ENCODE measurements around the gene PRPSAP2. TPM values are rescaled to one million over a fixed set of nuclear protein-coding genes. Genes with fewer than 3 reads are reported as not detected.
A peak's percentile ranks its signal among the peaks of the same experiment; 100 is the strongest.
"Not testable (repeated sequence)": the region's sequence is repeated elsewhere in the genome, so short reads cannot be mapped to it uniquely, and the experiment has no call there.

PRPSAP2 gene
- total RNA-seq (34.6 and 38.5 TPM in 2 replicates), polyA plus RNA-seq (12.8 and 22.2 TPM in 2 replicates), polyA minus RNA-seq (21.2 and 23.0 TPM in 2 replicates), Bru-seq, nascent RNA (percentile 65 among the genes with signal in this experiment), BruChase-seq, experiment 1, labeled RNA remaining after a 6-hour chase (percentile 67 among the genes with signal in this experiment), BruChase-seq, experiment 2, labeled RNA remaining after a 2-hour chase (percentile 60 among the genes with signal in this experiment)
- polyA plus RNA-seq (2011; cell fraction: cytosol; rRNA removed), result 22.1 and 25.4 TPM in 2 replicates
- polyA plus RNA-seq (2011; cell fraction: nucleus; rRNA removed), result 24.0 and 32.0 TPM in 2 replicates
- polyA plus RNA-seq (2012), result 20.8 and 35.5 TPM in 2 replicates
- 22.3 TPM for polyA minus RNA-seq (2011; cell fraction: cytosol; rRNA and poly(A)+ RNA removed)
- 16.4 and 21.3 TPM in 2 replicates for polyA minus RNA-seq (2011; cell fraction: nucleus; rRNA and poly(A)+ RNA removed)
- long read RNA-seq, transcript PRPSAP2-201 (12 exons, 1,910 nt), result major isoform, 29 of 69 reads
- long read RNA-seq, partial matches to known transcripts, result 5 of 69 reads
- long read RNA-seq, other reads (novel, unspliced or antisense), result 33 of 69 reads

GRCh38 chr17:18857864-18858566 is at the start of gene PRPSAP2:
Gene PRPSAP2, plus strand, starts transcription at chr17:18858131. Its CDS starts 7,703 bp downstream, at chr17:18865834.
- H3K27ac ChIP-seq (ENCODE audit: insufficient read depth, low read depth, low read length), result peak within 1 kb of the TSS; percentile 44
- peaks cover 16% of the 10 kb centered on the region for H3K4me1 ChIP-seq (ENCODE audit: control insufficient read depth, extremely low read depth, insufficient read depth, low read length)
- peak; percentile 92 for DNase-seq (ENCODE audit: low read depth, low spot score)
- peak; percentile 93 for FAIRE-seq
- H2AFZ ChIP-seq (ENCODE audit: low read depth, low read length), result peak within 1 kb of the TSS; percentile 81
- H3K79me2 ChIP-seq (ENCODE audit: control insufficient read depth, insufficient read depth, low read length), result peaks cover 28% of the 10 kb centered on the region
- no peaks in the 10 kb centered on the region for H3K27me3 ChIP-seq (ENCODE audit: control insufficient read depth in 2 of 2, insufficient read depth in 2 of 2, low read length in 2 of 2)
- ChIA-PET CTCF (interaction anchor here (1.2 to 1.7 kb wide), 2 partner anchors 19 to 103 kb away, joined by 5 to 7 read pairs; no protein-coding TSS in a partner anchor), POLR2A (no interaction called here)
- peak within 1 kb of the TSS; percentile 72 for H3K9ac ChIP-seq (replicated peaks; ENCODE audit: extremely low read depth, insufficient read depth, low read length)
- H3K36me3 ChIP-seq (ENCODE audit: control insufficient read depth in 2 of 2, extremely low read depth in 1 of 2, insufficient read depth in 2 of 2, low read length in 2 of 2), result no peaks in the 10 kb centered on the region
- H3K4me2 ChIP-seq (ENCODE audit: insufficient read depth, low read length), result peak within 1 kb of the TSS; percentile 62
- H3K4me3 ChIP-seq (replicated peaks in 1 of 3; ENCODE audit: insufficient read depth in 1 of 3, low read depth in 1 of 3, low read length in 3 of 3), result peak within 1 kb of the TSS; percentile 56 to 85 (median 80)
- peaks cover 3% of the 10 kb centered on the region for H4K20me1 ChIP-seq (replicated peaks; ENCODE audit: control insufficient read depth, extremely low read depth, insufficient read depth, low read length)
- H3K9me3 ChIP-seq (replicated peaks; ENCODE audit: control insufficient read depth, insufficient read depth, low read length), result no peaks in the 10 kb centered on the region
- BruUV-seq (replicated peaks), result no TSS peak
- intact Hi-C loops (cut with micrococcal nuclease) (loop anchor here (2.0 kb wide), 1 partner anchor 77 kb away; the partner anchor contains the start of gene TVP23B), dilution Hi-C loops (cut with MboI; ENCODE audit: extremely low pct_ligation_motif_present, low sequenced_read_pairs) (no loop called here)
- TF ChIP-seq POLR2A (IDR thresholded peaks at IDR 0.05; ENCODE audit: low read depth, low read length) (peak; percentile 52), POLR2AphosphoS5 (IDR thresholded peaks at IDR 0.05; ENCODE audit: insufficient read depth, low read depth, low read length) (peak; percentile 80), GATA2 (IDR thresholded peaks at IDR 0.05; ENCODE audit: insufficient read depth, insufficient read length, low read depth, low read length) (no peak)
- H3K9me1 ChIP-seq (replicated peaks; ENCODE audit: control insufficient read depth, extremely low read depth, insufficient read depth, low read length), result no peaks in the 10 kb centered on the region

GRCh38 chr17:18815924-18816323 is 42.0 kb upstream of the PRPSAP2 start:
- CTCF ChIA-PET; H3K4me1 ChIP-seq (ENCODE audit: control insufficient read depth, extremely low read depth, insufficient read depth, low read length); H3K4me2 ChIP-seq (ENCODE audit: insufficient read depth, low read length); H3K36me3 ChIP-seq (ENCODE audit: control insufficient read depth in 2 of 2, extremely low read depth in 1 of 2, insufficient read depth in 2 of 2, low read length in 2 of 2); H3K27me3 ChIP-seq (ENCODE audit: control insufficient read depth in 2 of 2, insufficient read depth in 2 of 2, low read length in 2 of 2); POLR2A ChIA-PET; H3K9me3 ChIP-seq (replicated peaks; ENCODE audit: control insufficient read depth, insufficient read depth, low read length); H3K4me3 ChIP-seq (replicated peaks in 1 of 3; ENCODE audit: insufficient read depth in 1 of 3, low read depth in 1 of 3, low read length in 3 of 3); H3K9ac ChIP-seq (replicated peaks; ENCODE audit: extremely low read depth, insufficient read depth, low read length); dilution Hi-C loops (cut with MboI; ENCODE audit: extremely low pct_ligation_motif_present, low sequenced_read_pairs); BruUV-seq (replicated peaks); H3K9me1 ChIP-seq (replicated peaks; ENCODE audit: control insufficient read depth, extremely low read depth, insufficient read depth, low read length); DNase-seq (ENCODE audit: low read depth, low spot score); H3K79me2 ChIP-seq (ENCODE audit: control insufficient read depth, insufficient read depth, low read length); H4K20me1 ChIP-seq (replicated peaks; ENCODE audit: control insufficient read depth, extremely low read depth, insufficient read depth, low read length); H2AFZ ChIP-seq (ENCODE audit: low read depth, low read length); intact Hi-C loops (cut with micrococcal nuclease); H3K27ac ChIP-seq (ENCODE audit: insufficient read depth, low read depth, low read length); FAIRE-seq: not testable (repeated sequence)
